ENCODE data around the gene DLK1.

DNA sequence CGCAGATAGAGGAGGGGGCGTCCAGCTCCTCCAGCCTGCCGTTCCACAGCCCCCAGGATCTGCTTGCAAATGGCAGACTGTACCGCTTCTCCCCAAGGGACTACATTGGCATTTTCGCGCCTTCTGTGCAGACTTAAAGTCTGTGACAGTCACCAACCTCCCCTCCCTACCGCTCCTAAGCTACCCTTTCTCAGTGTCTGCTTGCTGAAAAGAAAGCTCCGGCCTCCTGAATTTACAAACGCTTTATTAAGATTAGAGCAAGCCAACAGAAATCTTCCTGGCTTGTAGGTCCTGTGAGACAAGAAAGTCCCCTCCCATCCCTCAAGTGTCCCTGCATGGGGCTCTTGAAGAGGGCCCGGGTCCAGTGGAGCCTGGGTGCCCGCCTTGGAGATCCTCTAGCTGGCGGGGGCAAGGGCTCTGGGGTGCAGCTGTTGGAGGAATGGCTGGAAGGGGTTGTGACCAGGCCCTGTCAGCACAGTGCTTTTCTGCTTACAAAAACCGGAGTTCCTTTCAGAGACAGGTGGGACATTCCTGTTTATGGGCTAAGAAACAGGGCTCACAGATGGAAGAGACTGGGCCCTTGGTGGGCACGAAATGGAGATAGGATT is 2.8 kb upstream of the DLK1 start:
- TF ChIP-seq, protein P1, sequence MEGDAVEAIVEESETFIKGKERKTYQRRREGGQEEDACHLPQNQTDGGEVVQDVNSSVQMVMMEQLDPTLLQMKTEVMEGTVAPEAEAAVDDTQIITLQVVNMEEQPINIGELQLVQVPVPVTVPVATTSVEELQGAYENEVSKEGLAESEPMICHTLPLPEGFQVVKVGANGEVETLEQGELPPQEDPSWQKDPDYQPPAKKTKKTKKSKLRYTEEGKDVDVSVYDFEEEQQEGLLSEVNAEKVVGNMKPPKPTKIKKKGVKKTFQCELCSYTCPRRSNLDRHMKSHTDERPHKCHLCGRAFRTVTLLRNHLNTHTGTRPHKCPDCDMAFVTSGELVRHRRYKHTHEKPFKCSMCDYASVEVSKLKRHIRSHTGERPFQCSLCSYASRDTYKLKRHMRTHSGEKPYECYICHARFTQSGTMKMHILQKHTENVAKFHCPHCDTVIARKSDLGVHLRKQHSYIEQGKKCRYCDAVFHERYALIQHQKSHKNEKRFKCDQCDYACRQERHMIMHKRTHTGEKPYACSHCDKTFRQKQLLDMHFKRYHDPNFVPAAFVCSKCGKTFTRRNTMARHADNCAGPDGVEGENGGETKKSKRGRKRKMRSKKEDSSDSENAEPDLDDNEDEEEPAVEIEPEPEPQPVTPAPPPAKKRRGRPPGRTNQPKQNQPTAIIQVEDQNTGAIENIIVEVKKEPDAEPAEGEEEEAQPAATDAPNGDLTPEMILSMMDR (IDR thresholded peaks at IDR 0.05 in 8 of 11, conservative IDR thresholded peaks at IDR 0.05 in 3 of 11), result no peak
- TF ChIP-seq POLR2AphosphoS5 (IDR thresholded peaks at IDR 0.05), result no peak
- TF ChIP-seq POLR2A (IDR thresholded peaks at IDR 0.05), result no peak

Measured in spleen (tissue), 7 donors.